ENCODE data around the gene PNMA8C. TPM values are rescaled to one million over a fixed set of nuclear protein-coding genes. Genes with fewer than 3 reads are reported as not detected.
A peak's percentile ranks its signal among the peaks of the same experiment; 100 is the strongest.
"Not testable (repeated sequence)": the region's sequence is repeated elsewhere in the genome, so short reads cannot be mapped to it uniquely, and the experiment has no call there.

Gene PNMA8C
- total and polyA plus RNA-seq, 7 donors, result 0.01 TPM; not detected in 6

DNA sequence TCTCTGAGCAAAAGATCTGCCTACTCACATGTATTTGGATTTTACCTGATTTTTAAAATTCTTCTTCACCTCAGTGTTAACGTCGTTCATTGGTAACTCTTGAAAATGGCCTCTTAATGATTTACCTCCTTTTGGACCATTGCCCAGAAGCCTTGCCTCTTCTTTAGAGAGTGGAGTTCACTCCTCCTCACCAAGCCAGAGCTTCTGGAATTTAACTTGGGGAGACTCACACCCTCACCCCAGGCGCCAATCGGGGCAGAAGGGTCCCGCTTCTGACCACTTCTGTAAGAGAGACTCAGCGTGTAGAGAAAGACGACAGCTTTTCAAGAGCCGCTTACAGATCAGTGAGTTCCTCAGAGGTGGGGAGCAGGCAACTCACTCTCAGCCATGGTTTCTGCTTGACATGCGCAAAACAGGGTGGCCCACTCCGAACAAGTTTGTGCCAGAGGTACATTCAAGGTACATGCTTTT, 2.7 kb downstream of the PNMA8C start:
- Histone ChIP-seq H3K36me3 (ENCODE audit: insufficient read depth in 1 of 2, low read depth in 1 of 2) (no peaks in the 10 kb centered on the region), H3K4me1 (no peaks in the 10 kb centered on the region), H3K27me3 (ENCODE audit: insufficient read depth in 3 of 3, low read length in 2 of 3) (peaks cover 0 to 58% (median 16%) of the 10 kb centered on the region in 3 donors), H3K4me3 (peak overlapping the region; percentile 62), H3K27ac (no peak overlapping the region), H3K9me3 (no peaks in the 10 kb centered on the region)
- WGBS, 3 donors, result 15 to 33% (median 22%) methylated on average over 10 of the region's 10 CpGs
- TF ChIP-seq, protein P1, sequence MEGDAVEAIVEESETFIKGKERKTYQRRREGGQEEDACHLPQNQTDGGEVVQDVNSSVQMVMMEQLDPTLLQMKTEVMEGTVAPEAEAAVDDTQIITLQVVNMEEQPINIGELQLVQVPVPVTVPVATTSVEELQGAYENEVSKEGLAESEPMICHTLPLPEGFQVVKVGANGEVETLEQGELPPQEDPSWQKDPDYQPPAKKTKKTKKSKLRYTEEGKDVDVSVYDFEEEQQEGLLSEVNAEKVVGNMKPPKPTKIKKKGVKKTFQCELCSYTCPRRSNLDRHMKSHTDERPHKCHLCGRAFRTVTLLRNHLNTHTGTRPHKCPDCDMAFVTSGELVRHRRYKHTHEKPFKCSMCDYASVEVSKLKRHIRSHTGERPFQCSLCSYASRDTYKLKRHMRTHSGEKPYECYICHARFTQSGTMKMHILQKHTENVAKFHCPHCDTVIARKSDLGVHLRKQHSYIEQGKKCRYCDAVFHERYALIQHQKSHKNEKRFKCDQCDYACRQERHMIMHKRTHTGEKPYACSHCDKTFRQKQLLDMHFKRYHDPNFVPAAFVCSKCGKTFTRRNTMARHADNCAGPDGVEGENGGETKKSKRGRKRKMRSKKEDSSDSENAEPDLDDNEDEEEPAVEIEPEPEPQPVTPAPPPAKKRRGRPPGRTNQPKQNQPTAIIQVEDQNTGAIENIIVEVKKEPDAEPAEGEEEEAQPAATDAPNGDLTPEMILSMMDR (IDR thresholded peaks at IDR 0.05), result no peak
- ATAC-seq (no peak), DNase-seq (no peak)
- intact Hi-C loops (cut with DNase I), result no loop called here

DNA sequence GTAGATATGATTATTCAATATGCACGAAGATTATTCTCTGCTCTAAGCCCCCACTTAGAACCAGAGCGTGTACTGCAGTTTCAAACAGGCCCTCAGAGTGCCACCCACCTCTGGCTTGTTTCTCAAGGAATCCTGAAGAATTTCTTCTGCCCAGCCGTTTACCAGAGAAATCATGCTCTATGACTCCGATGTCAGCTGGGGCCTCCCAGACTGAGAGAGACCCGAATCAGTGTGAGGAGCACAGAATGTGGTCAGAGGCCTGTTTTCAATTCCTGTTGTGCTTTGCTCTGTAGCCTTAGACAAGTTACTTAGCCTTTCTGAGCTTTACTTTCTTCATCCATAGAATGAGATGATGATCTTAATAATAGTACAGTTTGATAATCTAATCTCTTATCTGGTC, 5.5 kb downstream of the PNMA8C start:
- Histone ChIP-seq H3K27me3 (ENCODE audit: insufficient read depth in 3 of 3, low read length in 2 of 3) (peaks cover 0 to 42% (median 14%) of the 10 kb centered on the region in 3 donors), H3K36me3 (ENCODE audit: insufficient read depth in 1 of 2, low read depth in 1 of 2) (no peaks in the 10 kb centered on the region), H3K9me3 (no peaks in the 10 kb centered on the region), H3K27ac (no peak overlapping the region), H3K4me1 (no peaks in the 10 kb centered on the region), H3K4me3 (no peak overlapping the region)
- WGBS, 3 donors, result 60 to 78% (median 63%) methylated on average over 5 of the region's 5 CpGs
- TF ChIP-seq, protein P1 (IDR thresholded peaks at IDR 0.05), result no peak
- intact Hi-C loops (cut with DNase I), result no loop called here
- ATAC-seq (no peak), DNase-seq (no peak)

DNA sequence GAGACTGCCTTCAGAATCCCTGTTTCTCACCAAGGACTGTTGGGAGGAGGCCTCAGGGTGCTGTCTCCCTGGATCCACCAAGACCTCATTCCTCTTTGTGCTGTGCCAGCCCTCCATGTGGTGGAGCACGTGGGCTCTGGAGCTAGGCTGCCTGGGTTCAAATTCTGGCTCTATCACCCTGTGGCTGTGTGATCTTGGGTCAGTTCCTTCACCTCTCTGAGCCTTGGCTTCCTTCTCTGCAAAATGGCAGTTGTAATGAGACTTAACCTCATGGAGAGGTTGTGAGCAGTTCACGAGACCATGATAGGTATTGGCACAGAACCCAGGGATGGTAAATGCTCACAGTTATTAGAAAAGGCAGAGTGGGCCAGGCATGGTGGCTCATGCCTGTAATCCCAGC, 6.4 kb downstream of the PNMA8C start:
- H3K27me3 ChIP-seq (ENCODE audit: insufficient read depth in 3 of 3, low read length in 2 of 3), result peaks cover 0 to 44% (median 14%) of the 10 kb centered on the region in 3 donors
- H3K9me3 ChIP-seq, result no peaks in the 10 kb centered on the region
- ATAC-seq (no peak), DNase-seq (no peak)
- TF ChIP-seq, protein P1 (IDR thresholded peaks at IDR 0.05), result no peak
- 61 to 77% (median 71%) methylated on average over 2 of the region's 2 CpGs for WGBS, 3 donors
- intact Hi-C loops (cut with DNase I), result no loop called here
- no peaks in the 10 kb centered on the region for H3K36me3 ChIP-seq (ENCODE audit: insufficient read depth in 1 of 2, low read depth in 1 of 2)
- H3K4me3 ChIP-seq, result no peak overlapping the region
- no peaks in the 10 kb centered on the region for H3K4me1 ChIP-seq
- no peak overlapping the region for H3K27ac ChIP-seq

DNA sequence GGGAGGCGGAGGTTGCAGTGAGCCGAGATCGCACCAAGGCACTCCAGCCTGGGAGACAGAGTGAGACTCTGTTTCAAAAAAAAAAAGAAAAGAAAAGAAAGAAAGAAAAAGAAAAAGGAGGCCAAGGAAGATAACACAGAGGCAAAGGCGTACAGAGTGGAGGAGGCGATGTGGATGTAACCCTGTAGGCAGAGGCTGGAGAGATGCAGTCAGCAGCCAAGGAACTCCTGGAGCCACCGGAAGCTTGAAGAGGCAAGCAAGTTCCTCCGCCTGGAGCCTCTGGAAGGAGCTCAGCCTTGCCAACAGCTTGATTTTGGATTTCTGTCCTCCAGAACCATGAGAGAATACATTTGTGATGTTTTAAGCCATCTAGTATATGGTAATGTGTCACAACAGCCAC, 8.7 kb downstream of the PNMA8C start:
- DNase-seq (no peak), ATAC-seq (no peak)
- peaks cover 0 to 38% (median 7%) of the 10 kb centered on the region in 3 donors for H3K27me3 ChIP-seq (ENCODE audit: insufficient read depth in 3 of 3, low read length in 2 of 3)
- intact Hi-C loops (cut with DNase I), result no loop called here
- no peak overlapping the region for H3K4me3 ChIP-seq
- H3K36me3 ChIP-seq (ENCODE audit: insufficient read depth in 1 of 2, low read depth in 1 of 2), result no peaks in the 10 kb centered on the region
- no peak overlapping the region for H3K27ac ChIP-seq
- 77 to 84% (median 81%) methylated on average over 7 of the region's 7 CpGs for WGBS, 3 donors
- TF ChIP-seq, protein P1 (IDR thresholded peaks at IDR 0.05), result no peak
- no peaks in the 10 kb centered on the region for H3K4me1 ChIP-seq
- H3K9me3 ChIP-seq, result no peaks in the 10 kb centered on the region

DNA sequence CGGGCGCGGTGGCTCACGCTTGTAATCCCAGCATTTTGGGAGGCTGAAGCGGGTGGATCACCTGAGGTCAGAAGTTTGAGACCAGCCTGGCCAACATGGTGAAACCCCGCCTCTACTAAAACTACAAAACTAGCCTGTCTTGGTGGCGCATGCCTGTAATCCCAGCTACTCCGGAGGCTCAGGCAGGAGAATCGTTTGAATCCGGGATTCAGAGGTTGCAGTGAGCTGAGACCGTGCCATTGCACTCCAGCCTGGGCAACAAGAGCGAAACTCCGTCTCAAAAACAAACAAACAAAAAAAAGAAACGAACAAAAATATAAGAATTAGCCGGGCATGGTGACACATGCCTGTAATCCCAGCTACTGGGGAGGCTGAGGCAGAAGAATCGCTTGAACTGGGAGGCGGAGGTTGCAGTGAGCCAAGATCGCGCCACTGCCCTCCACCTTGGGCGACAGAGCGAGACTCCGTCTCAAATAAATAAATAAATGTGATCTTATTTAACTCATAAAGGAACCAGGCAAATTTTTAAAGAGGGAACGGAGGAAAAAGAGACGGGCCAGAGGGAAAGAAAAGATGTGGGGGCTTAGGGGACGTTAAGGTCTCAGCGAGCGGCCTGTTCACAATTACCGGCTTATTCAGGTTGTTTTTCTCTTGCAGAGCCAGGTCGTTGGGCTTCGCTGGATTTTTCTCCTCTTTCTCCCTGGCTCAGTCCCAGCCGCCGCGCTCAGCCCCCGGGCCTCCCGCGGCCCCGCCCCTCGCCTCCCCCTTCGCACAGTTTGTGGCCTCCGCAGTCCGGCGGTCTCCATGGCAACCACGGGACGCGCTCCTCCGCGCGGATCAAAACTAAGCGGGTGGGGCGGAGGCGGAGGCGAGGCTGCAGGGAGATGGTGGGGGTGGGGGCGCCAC, 12.7 kb downstream of the PNMA8C start:
- intact Hi-C loops (cut with DNase I); H3K9me3 ChIP-seq; H3K36me3 ChIP-seq (ENCODE audit: insufficient read depth in 1 of 2, low read depth in 1 of 2); H3K27ac ChIP-seq; H3K4me1 ChIP-seq: not testable (repeated sequence)
- Histone ChIP-seq H3K27me3 (ENCODE audit: insufficient read depth in 3 of 3, low read length in 2 of 3) (peaks cover 0 to 67% (median 23%) of the 10 kb centered on the region in 3 donors), H3K4me3 (peak overlapping the region; percentile 41)
- WGBS, 3 donors, result 23 to 32% (median 26%) methylated on average over 53 of the region's 53 CpGs
- DNase-seq (peak; percentile 87 to 88), ATAC-seq (peak in 3 of 4 donors; percentile 29 to 57 (median 51))

DNA sequence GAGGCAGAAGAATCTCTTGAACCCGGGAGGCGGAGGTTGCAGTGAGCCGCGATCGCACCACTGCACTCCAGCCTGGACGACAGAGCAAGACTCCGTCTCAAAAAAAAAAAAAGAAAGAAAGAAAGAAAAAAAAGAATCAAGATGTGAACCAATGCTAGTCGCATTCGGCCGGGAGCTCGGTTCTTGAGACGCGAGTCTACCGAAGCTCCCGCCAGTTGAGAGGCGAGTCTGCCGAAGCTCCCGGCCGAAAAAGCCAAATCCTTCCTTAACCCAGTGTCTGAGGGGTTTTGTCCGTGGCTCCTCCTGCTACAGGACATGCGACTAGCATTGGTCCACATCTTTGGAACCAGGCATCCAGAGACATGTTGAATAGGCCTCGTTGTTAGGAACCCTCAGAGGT, 13.8 kb downstream of the PNMA8C start:
- peaks cover 0 to 75% (median 25%) of the 10 kb centered on the region in 3 donors for H3K27me3 ChIP-seq (ENCODE audit: insufficient read depth in 3 of 3, low read length in 2 of 3)
- ATAC-seq; H3K27ac ChIP-seq; H3K4me3 ChIP-seq; H3K9me3 ChIP-seq; intact Hi-C loops (cut with DNase I); H3K4me1 ChIP-seq; H3K36me3 ChIP-seq (ENCODE audit: insufficient read depth in 1 of 2, low read depth in 1 of 2); DNase-seq: not testable (repeated sequence)
- WGBS, 3 donors, result 94 to 98% (median 95%) methylated on average over 21 to 22 of the region's 22 CpGs
